Measurements from ENCODE around the gene NSD2. TPM values are rescaled to one million over a fixed set of nuclear protein-coding genes. Genes with fewer than 3 reads are reported as not detected.
A peak's percentile ranks its signal among the peaks of the same experiment; 100 is the strongest.

Gene NSD2
- total RNA-seq, 1 experiment from 2014 or later = 128 TPM

GRCh38 chr4:1870578-1871443 is at the start of gene NSD2 (continued):
- TF ChIP-seq PRDM15 (CRISPR knock-in tag; IDR thresholded peaks at IDR 0.05) (no peak), ZNF425 (CRISPR knock-in tag; conservative IDR thresholded peaks at IDR 0.05) (no peak), USF1 (CRISPR knock-in tag; IDR thresholded peaks at IDR 0.05) (peak; percentile 63), RELA (CRISPR knock-in tag; IDR thresholded peaks at IDR 0.05; ENCODE audit: borderline replicate concordance) (0 out of 2 replicates have a peak, but pooled peaks have one; percentile 59), ETV6 (CRISPR knock-in tag; IDR thresholded peaks at IDR 0.05) (peak; percentile 77; the same call in 1 of the 2 replicates), PREB (CRISPR knock-in tag; IDR thresholded peaks at IDR 0.05; ENCODE audit: borderline replicate concordance) (0 out of 2 replicates have a peak, but pooled peaks have one; percentile 76), ZNF138 (CRISPR knock-in tag; conservative IDR thresholded peaks at IDR 0.05) (no peak), CBFB (CRISPR knock-in tag; IDR thresholded peaks at IDR 0.05; ENCODE audit: low read depth) (no peak), NFE2L1 (CRISPR knock-in tag; IDR thresholded peaks at IDR 0.05) (no peak; the same call in none of the 2 replicates), TEAD1 (CRISPR knock-in tag; IDR thresholded peaks at IDR 0.05) (peak; percentile 68; the same call in 1 of the 2 replicates), CDX4 (CRISPR knock-in tag; IDR thresholded peaks at IDR 0.05; ENCODE audit: borderline replicate concordance) (no peak), PRRX2 (CRISPR knock-in tag; IDR thresholded peaks at IDR 0.05) (no peak; the same call in 1 of the 2 replicates), SP1 (CRISPR knock-in tag; conservative IDR thresholded peaks at IDR 0.05) (no peak; the same call in none of the 2 replicates), ATF1 (CRISPR knock-in tag; IDR thresholded peaks at IDR 0.05) (peak; percentile 88; the same call in 1 of the 2 replicates)
- TF ChIP-seq, protein P1, sequence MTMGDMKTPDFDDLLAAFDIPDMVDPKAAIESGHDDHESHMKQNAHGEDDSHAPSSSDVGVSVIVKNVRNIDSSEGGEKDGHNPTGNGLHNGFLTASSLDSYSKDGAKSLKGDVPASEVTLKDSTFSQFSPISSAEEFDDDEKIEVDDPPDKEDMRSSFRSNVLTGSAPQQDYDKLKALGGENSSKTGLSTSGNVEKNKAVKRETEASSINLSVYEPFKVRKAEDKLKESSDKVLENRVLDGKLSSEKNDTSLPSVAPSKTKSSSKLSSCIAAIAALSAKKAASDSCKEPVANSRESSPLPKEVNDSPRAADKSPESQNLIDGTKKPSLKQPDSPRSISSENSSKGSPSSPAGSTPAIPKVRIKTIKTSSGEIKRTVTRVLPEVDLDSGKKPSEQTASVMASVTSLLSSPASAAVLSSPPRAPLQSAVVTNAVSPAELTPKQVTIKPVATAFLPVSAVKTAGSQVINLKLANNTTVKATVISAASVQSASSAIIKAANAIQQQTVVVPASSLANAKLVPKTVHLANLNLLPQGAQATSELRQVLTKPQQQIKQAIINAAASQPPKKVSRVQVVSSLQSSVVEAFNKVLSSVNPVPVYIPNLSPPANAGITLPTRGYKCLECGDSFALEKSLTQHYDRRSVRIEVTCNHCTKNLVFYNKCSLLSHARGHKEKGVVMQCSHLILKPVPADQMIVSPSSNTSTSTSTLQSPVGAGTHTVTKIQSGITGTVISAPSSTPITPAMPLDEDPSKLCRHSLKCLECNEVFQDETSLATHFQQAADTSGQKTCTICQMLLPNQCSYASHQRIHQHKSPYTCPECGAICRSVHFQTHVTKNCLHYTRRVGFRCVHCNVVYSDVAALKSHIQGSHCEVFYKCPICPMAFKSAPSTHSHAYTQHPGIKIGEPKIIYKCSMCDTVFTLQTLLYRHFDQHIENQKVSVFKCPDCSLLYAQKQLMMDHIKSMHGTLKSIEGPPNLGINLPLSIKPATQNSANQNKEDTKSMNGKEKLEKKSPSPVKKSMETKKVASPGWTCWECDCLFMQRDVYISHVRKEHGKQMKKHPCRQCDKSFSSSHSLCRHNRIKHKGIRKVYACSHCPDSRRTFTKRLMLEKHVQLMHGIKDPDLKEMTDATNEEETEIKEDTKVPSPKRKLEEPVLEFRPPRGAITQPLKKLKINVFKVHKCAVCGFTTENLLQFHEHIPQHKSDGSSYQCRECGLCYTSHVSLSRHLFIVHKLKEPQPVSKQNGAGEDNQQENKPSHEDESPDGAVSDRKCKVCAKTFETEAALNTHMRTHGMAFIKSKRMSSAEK (CRISPR knock-in tag; IDR thresholded peaks at IDR 0.05; ENCODE audit: borderline replicate concordance) = 0 out of 2 replicates have a peak, but pooled peaks have one; percentile 63
- TF ChIP-seq, protein P2, sequence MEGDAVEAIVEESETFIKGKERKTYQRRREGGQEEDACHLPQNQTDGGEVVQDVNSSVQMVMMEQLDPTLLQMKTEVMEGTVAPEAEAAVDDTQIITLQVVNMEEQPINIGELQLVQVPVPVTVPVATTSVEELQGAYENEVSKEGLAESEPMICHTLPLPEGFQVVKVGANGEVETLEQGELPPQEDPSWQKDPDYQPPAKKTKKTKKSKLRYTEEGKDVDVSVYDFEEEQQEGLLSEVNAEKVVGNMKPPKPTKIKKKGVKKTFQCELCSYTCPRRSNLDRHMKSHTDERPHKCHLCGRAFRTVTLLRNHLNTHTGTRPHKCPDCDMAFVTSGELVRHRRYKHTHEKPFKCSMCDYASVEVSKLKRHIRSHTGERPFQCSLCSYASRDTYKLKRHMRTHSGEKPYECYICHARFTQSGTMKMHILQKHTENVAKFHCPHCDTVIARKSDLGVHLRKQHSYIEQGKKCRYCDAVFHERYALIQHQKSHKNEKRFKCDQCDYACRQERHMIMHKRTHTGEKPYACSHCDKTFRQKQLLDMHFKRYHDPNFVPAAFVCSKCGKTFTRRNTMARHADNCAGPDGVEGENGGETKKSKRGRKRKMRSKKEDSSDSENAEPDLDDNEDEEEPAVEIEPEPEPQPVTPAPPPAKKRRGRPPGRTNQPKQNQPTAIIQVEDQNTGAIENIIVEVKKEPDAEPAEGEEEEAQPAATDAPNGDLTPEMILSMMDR (IDR thresholded peaks at IDR 0.05) = no peak
- TF ChIP-seq, protein P3, sequence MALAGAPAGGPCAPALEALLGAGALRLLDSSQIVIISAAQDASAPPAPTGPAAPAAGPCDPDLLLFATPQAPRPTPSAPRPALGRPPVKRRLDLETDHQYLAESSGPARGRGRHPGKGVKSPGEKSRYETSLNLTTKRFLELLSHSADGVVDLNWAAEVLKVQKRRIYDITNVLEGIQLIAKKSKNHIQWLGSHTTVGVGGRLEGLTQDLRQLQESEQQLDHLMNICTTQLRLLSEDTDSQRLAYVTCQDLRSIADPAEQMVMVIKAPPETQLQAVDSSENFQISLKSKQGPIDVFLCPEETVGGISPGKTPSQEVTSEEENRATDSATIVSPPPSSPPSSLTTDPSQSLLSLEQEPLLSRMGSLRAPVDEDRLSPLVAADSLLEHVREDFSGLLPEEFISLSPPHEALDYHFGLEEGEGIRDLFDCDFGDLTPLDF (CRISPR knock-in tag; IDR thresholded peaks at IDR 0.05) = peak; percentile 39; the same call in 1 of the 2 replicates
- TF ChIP-seq, protein P4, sequence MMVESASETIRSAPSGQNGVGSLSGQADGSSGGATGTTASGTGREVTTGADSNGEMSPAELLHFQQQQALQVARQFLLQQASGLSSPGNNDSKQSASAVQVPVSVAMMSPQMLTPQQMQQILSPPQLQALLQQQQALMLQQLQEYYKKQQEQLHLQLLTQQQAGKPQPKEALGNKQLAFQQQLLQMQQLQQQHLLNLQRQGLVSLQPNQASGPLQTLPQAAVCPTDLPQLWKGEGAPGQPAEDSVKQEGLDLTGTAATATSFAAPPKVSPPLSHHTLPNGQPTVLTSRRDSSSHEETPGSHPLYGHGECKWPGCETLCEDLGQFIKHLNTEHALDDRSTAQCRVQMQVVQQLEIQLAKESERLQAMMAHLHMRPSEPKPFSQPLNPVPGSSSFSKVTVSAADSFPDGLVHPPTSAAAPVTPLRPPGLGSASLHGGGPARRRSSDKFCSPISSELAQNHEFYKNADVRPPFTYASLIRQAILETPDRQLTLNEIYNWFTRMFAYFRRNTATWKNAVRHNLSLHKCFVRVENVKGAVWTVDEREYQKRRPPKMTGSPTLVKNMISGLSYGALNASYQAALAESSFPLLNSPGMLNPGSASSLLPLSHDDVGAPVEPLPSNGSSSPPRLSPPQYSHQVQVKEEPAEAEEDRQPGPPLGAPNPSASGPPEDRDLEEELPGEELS (CRISPR knock-in tag; IDR thresholded peaks at IDR 0.05) = peak; percentile 70; the same call in 1 of the 2 replicates

Measured in WTC11 (cell line).